Measurements from ENCODE around the gene PCSK7. TPM values are rescaled to one million over a fixed set of nuclear protein-coding genes. Genes with fewer than 3 reads are reported as not detected.
A peak's percentile ranks its signal among the peaks of the same experiment; 100 is the strongest.

PCSK7 gene, protein sequence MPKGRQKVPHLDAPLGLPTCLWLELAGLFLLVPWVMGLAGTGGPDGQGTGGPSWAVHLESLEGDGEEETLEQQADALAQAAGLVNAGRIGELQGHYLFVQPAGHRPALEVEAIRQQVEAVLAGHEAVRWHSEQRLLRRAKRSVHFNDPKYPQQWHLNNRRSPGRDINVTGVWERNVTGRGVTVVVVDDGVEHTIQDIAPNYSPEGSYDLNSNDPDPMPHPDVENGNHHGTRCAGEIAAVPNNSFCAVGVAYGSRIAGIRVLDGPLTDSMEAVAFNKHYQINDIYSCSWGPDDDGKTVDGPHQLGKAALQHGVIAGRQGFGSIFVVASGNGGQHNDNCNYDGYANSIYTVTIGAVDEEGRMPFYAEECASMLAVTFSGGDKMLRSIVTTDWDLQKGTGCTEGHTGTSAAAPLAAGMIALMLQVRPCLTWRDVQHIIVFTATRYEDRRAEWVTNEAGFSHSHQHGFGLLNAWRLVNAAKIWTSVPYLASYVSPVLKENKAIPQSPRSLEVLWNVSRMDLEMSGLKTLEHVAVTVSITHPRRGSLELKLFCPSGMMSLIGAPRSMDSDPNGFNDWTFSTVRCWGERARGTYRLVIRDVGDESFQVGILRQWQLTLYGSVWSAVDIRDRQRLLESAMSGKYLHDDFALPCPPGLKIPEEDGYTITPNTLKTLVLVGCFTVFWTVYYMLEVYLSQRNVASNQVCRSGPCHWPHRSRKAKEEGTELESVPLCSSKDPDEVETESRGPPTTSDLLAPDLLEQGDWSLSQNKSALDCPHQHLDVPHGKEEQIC
- 50.7 and 53.9 TPM in 2 replicates for total RNA-seq (2021)
- long read RNA-seq, full-length matches to known transcripts, result 134 of 212 reads
- long read RNA-seq, partial matches to known transcripts, result 29 of 212 reads
- long read RNA-seq, other reads (novel, unspliced or antisense), result 49 of 212 reads

DNA sequence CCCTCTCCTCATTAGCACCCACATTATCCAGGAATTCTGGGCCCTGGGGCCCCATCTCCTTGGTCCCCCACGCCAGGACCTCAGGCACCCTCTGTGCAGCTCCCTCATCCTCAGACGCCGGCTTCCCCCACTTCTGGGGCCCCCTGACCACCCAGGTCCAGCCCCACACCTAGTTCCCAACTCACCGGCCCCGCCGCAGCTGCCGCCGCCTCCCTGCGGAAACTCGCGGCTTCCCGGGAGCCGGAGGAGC lies at the start of gene PCSK7:
Gene PCSK7, minus strand, starts transcription at position 232 of the 250 bp plus-strand sequence. CDS start 2,229 bp downstream, outside the sequence.
- Histone ChIP-seq H3K23me2 (ENCODE audit: insufficient read length, low read depth, low read length, poor library complexity, severe bottlenecking) (peaks cover 15% of the 10 kb centered on the region), H2BK120ac (ENCODE audit: low read depth, low read length, poor library complexity, severe bottlenecking) (no peak within 1 kb of the TSS), H3K18ac (ENCODE audit: insufficient read length, low read depth, low read length) (peak within 1 kb of the TSS; percentile 64), H4K8ac (replicated peaks; ENCODE audit: insufficient read length, low read depth, low read length) (no peak within 1 kb of the TSS), H3K79me2 (ENCODE audit: insufficient read depth, low read length) (no peaks in the 10 kb centered on the region), H3K14ac (ENCODE audit: insufficient read depth, low read length) (peak within 1 kb of the TSS; percentile 52; the same call in 1 of the 2 replicates), H4K20me1 (ENCODE audit: control insufficient read depth, insufficient read depth, insufficient read length) (no peaks in the 10 kb centered on the region), H4K5ac (ENCODE audit: insufficient read length, low read depth, low read length) (no peak within 1 kb of the TSS), H3K23ac (ENCODE audit: insufficient read length, low read depth, low read length) (no peak within 1 kb of the TSS), H2AFZ (ENCODE audit: low read length) (peak within 1 kb of the TSS; percentile 85), H3K4me2 (ENCODE audit: insufficient read depth, insufficient read length, low read length) (peak within 1 kb of the TSS; percentile 92), H2AK5ac (ENCODE audit: insufficient read length, low read length) (no peak within 1 kb of the TSS), H2BK15ac (ENCODE audit: low read depth, low read length) (no peak within 1 kb of the TSS), H2BK12ac (ENCODE audit: insufficient read length, low read depth, low read length) (no peak within 1 kb of the TSS), H4K91ac (ENCODE audit: insufficient read length, low read depth, low read length) (no peak within 1 kb of the TSS), H3K4ac (ENCODE audit: low read depth, low read length) (no peak within 1 kb of the TSS), H3T11ph (ENCODE audit: low read length) (no peak within 1 kb of the TSS), H3K56ac (ENCODE audit: insufficient read length, low read depth, low read length) (no peak within 1 kb of the TSS), H3K27me3 (ENCODE audit: insufficient read depth, low read length) (no peaks in the 10 kb centered on the region), H3K79me1 (ENCODE audit: insufficient read depth, low read depth, low read length, poor library complexity, severe bottlenecking) (no peaks in the 10 kb centered on the region), H3K27ac (ENCODE audit: insufficient read length, low read depth, low read length) (no peak within 1 kb of the TSS), H3K9me3 (ENCODE audit: control insufficient read depth, low read depth, low read length) (no peaks in the 10 kb centered on the region), H3K4me1 (ENCODE audit: insufficient read depth, low read length) (no peaks in the 10 kb centered on the region), H3K9ac (ENCODE audit: extremely low read depth, insufficient read length, low read length) (peak within 1 kb of the TSS; percentile 60), H2BK5ac (ENCODE audit: insufficient read length, low read length) (no peak within 1 kb of the TSS), H2BK20ac (ENCODE audit: low read depth, low read length, poor library complexity, severe bottlenecking) (no peak within 1 kb of the TSS)
- no CpG with 5 or more reads among the region's 13 CpGs for WGBS (ENCODE audit: extremely low coverage, insufficient read length, low lambda C conversion rate)
- no peak for DNase-seq
- Mint-ChIP-seq H3K27me3 (ENCODE audit: low read depth) (no peaks in the 10 kb centered on the region; the same call in 1 of the 2 replicates), H3K36me3 (ENCODE audit: insufficient read depth in 1 of 3, low read depth in 3 of 3) (peaks cover 9 to 28% (median 15%) of the 10 kb centered on the region in 3 experiments; a peak in 5 of 7 replicates), H3K27ac (peak within 1 kb of the TSS; percentile 94 to 100 (median 100)), H3K9me3 (no peaks in the 10 kb centered on the region), H3K4me1 (peaks cover 24 to 26% of the 10 kb centered on the region in 2 experiments), H3K4me3 (peak within 1 kb of the TSS; percentile 94 to 100)
- TF ChIP-seq, protein P1, sequence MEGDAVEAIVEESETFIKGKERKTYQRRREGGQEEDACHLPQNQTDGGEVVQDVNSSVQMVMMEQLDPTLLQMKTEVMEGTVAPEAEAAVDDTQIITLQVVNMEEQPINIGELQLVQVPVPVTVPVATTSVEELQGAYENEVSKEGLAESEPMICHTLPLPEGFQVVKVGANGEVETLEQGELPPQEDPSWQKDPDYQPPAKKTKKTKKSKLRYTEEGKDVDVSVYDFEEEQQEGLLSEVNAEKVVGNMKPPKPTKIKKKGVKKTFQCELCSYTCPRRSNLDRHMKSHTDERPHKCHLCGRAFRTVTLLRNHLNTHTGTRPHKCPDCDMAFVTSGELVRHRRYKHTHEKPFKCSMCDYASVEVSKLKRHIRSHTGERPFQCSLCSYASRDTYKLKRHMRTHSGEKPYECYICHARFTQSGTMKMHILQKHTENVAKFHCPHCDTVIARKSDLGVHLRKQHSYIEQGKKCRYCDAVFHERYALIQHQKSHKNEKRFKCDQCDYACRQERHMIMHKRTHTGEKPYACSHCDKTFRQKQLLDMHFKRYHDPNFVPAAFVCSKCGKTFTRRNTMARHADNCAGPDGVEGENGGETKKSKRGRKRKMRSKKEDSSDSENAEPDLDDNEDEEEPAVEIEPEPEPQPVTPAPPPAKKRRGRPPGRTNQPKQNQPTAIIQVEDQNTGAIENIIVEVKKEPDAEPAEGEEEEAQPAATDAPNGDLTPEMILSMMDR (conservative IDR thresholded peaks at IDR 0.05), result no peak
